GM23248 (cell line): ENCODE measurements around the gene PEX12.

ENCODE experiments used
- EZH2 ChIP-seq: fragments of 200-600 bp; sonication (generic); IDR thresholded peaks from 2 replicates; pipeline ENCODE4 v1.6.1; 2018; ENCODE audit warnings: antibody characterized with exemption, mild to moderate bottlenecking; ENCODE audit not compliant: insufficient read depth, poor library complexity, severe bottlenecking
- EZH2phosphoT487 ChIP-seq: fragments of 200-600 bp; sonication (generic); IDR thresholded peaks from 2 replicates; pipeline ENCODE4 v1.6.1; 2018; ENCODE audit warnings: antibody characterized with exemption, moderate library complexity, mild to moderate bottlenecking, low read depth; ENCODE audit not compliant: insufficient read depth

DNA sequence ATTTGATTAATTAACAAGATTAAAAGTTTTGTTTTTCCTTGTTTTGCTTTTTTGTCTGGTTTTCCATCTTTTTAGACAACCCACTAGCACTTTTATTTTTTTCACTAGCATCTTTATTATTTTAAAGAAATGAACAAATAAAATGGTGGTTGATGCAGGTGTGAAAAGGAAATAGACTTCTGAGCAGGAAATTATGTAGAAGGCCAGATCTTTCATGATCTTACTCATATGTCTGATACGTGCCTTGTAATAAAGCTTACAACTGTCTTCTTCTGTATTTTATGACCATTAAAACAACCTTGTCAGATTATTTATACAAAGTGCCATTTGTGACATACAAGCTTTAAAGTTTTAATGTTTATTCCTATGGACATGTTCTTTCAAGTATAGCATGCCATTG, 47.2 kb downstream of the PEX12 start:
- TF ChIP-seq EZH2 (no peak), EZH2phosphoT487 (no peak)
